Trophoblast cell (in vitro differentiated cells and primary cell): ENCODE data around the gene ATAT1. TPM values are rescaled to one million over a fixed set of nuclear protein-coding genes. Genes with fewer than 3 reads are reported as not detected.

ENCODE experiments used
- DNase-seq, 2 donors: peaks; one replicate each; pipeline ENCODE4 v3.0.0-alpha.2; 2016
- H2AFZ ChIP-seq: 2 replicates; pipeline ENCODE4 v1.6.1; 2013; ENCODE audit warnings: low read length, moderate library complexity, mild to moderate bottlenecking; ENCODE audit not compliant: insufficient read depth, poor library complexity
- H2AK5ac ChIP-seq: 2 replicates; pipeline ENCODE4 v1.6.1; 2013; ENCODE audit warnings: mild to moderate bottlenecking, low read length
- H2BK120ac ChIP-seq: 2 replicates; pipeline ENCODE4 v1.6.1; 2013; ENCODE audit warnings: low read length, mild to moderate bottlenecking, moderate library complexity; ENCODE audit not compliant: insufficient read depth, poor library complexity
- H2BK12ac ChIP-seq: 2 replicates; pipeline ENCODE4 v1.6.1; 2013; ENCODE audit warnings: mild to moderate bottlenecking, low read length, moderate library complexity
- H2BK5ac ChIP-seq: 2 replicates; pipeline ENCODE4 v1.6.1; 2013; ENCODE audit warnings: low read length, low read depth, moderate library complexity, mild to moderate bottlenecking; ENCODE audit not compliant: poor library complexity
- H3K14ac ChIP-seq: 2 replicates; pipeline ENCODE4 v1.6.1; 2013; ENCODE audit warnings: mild to moderate bottlenecking, low read length
- H3K18ac ChIP-seq: 2 replicates; pipeline ENCODE4 v1.6.1; 2013; ENCODE audit warnings: mild to moderate bottlenecking, low read length
- H3K23ac ChIP-seq: 2 replicates; pipeline ENCODE4 v1.6.1; 2013; ENCODE audit warnings: low read length
- H3K27ac ChIP-seq: 2 replicates; pipeline ENCODE4 v1.5.1; 2013; ENCODE audit warnings: low read depth, mild to moderate bottlenecking, inconsistent platforms, low read length, moderate library complexity
- H3K27me3 ChIP-seq: 2 replicates; pipeline ENCODE4 v1.6.1; 2013; ENCODE audit warnings: inconsistent platforms, mild to moderate bottlenecking, low read length, moderate library complexity; ENCODE audit not compliant: insufficient read depth
- H3K36me3 ChIP-seq, 2 experiments: 1 replicate in 1 of 2; 2 replicates in 1 of 2; pipeline ENCODE4 v1.6.1; 2013; ENCODE audit warnings: low read length in 2 of 2, mild to moderate bottlenecking in 2 of 2, moderate library complexity in 1 of 2; ENCODE audit not compliant: insufficient read depth in 2 of 2, control insufficient read depth in 1 of 2
- H3K4ac ChIP-seq: 2 replicates; pipeline ENCODE4 v1.6.1; 2013; ENCODE audit warnings: low read depth, mild to moderate bottlenecking, low read length, moderate library complexity
- H3K4me1 ChIP-seq, 2 experiments: 1 replicate in 1 of 2; 2 replicates in 1 of 2; pipeline ENCODE4 v1.6.1; 2013; ENCODE audit warnings: low read length in 2 of 2, mild to moderate bottlenecking in 2 of 2, moderate library complexity in 1 of 2; ENCODE audit not compliant: insufficient read depth in 2 of 2, control insufficient read depth in 1 of 2
- H3K4me2 ChIP-seq: 2 replicates; pipeline ENCODE4 v1.6.1; 2013; ENCODE audit warnings: inconsistent platforms, mild to moderate bottlenecking, low read length, moderate library complexity
- H3K4me3 ChIP-seq: 2 replicates; pipeline ENCODE4 v1.5.1; 2013; ENCODE audit warnings: mild to moderate bottlenecking, low read depth, low read length, inconsistent platforms
- H3K79me1 ChIP-seq: one replicate; pipeline ENCODE4 v1.6.1; 2013; ENCODE audit warnings: low read length
- H3K79me2 ChIP-seq: 2 replicates; pipeline ENCODE4 v1.6.1; 2013; ENCODE audit warnings: low read length, mild to moderate bottlenecking; ENCODE audit not compliant: control insufficient read depth, insufficient read depth, poor library complexity
- H3K9ac ChIP-seq: 2 replicates; pipeline ENCODE4 v1.6.1; 2013; ENCODE audit warnings: mild to moderate bottlenecking, low read length
- H3K9me3 ChIP-seq: 2 replicates; pipeline ENCODE4 v1.6.1; 2013; ENCODE audit warnings: low read depth, mild to moderate bottlenecking, control low read depth, inconsistent platforms, low read length; ENCODE audit not compliant: insufficient read depth
- H4K12ac ChIP-seq: 2 replicates; pipeline ENCODE4 v1.6.1; 2013; ENCODE audit warnings: low read depth, mild to moderate bottlenecking, low read length, moderate library complexity
- H4K8ac ChIP-seq: 2 replicates; pipeline ENCODE4 v1.6.1; 2013; ENCODE audit warnings: low read depth, mild to moderate bottlenecking, low read length, moderate library complexity
- H4K91ac ChIP-seq: one replicate; pipeline ENCODE4 v1.6.1; 2013; ENCODE audit warnings: low read depth, mild to moderate bottlenecking, low read length, moderate library complexity
- WGBS: extraction: QIAGEN DNeasy Blood & Tissue Kit; methylation state at CpG from one replicate; pipeline ENCODE4 v1.1.7; 2013; ENCODE audit warnings: missing lambda C conversion rate; ENCODE audit not compliant: insufficient read length, insufficient coverage; ENCODE audit errors: extremely low coverage; 5-methylcytosine and 5-hydroxymethylcytosine counted together
- polyA plus RNA-seq: library from polyadenylated mRNA; stranded (reverse); fragments of 200-250 nt; gene quantifications from 2 replicates; pipeline ENCODE4 v1.2.3, GENCODE V29; 2013

Gene ATAT1
- 25.4 and 28.5 TPM in 2 replicates for polyA plus RNA-seq

- Histone ChIP-seq H3K79me2 (peaks cover 5% of the 10 kb centered on the region), H4K91ac (peak within 1 kb of the TSS; percentile 90), H2AFZ (peak within 1 kb of the TSS; percentile 83), H2BK120ac (peak within 1 kb of the TSS; percentile 51), H3K4me3 (peak within 1 kb of the TSS; percentile 78), H3K27me3 (no peaks in the 10 kb centered on the region), H3K4me1 (peaks cover 6 to 11% of the 10 kb centered on the region in 2 experiments), H2BK12ac (no peak within 1 kb of the TSS), H3K27ac (peak within 1 kb of the TSS; percentile 58), H3K18ac (peak within 1 kb of the TSS; percentile 86), H3K79me1 (peaks cover 6% of the 10 kb centered on the region), H3K9ac (peak within 1 kb of the TSS; percentile 57), H3K4ac (peak within 1 kb of the TSS; percentile 65), H3K36me3 (peaks cover 48% of the 10 kb centered on the region in 2 experiments), H3K23ac (no peak within 1 kb of the TSS), H4K12ac (peak within 1 kb of the TSS; percentile 97), H2BK5ac (peak within 1 kb of the TSS; percentile 29), H3K14ac (peak within 1 kb of the TSS; percentile 94), H3K9me3 (no peaks in the 10 kb centered on the region), H2AK5ac (peak within 1 kb of the TSS; percentile 78), H3K4me2 (peak within 1 kb of the TSS; percentile 74), H4K8ac (peak within 1 kb of the TSS; percentile 95)
- no CpG with 5 or more reads among the region's 36 CpGs for WGBS
- DNase-seq, result peak; percentile 72 to 86
Measured at GRCh38 chr6:30626484-30627366, at the start of gene ATAT1. TSS of gene ATAT1 (plus strand) at chr6:30626874.

DNA sequence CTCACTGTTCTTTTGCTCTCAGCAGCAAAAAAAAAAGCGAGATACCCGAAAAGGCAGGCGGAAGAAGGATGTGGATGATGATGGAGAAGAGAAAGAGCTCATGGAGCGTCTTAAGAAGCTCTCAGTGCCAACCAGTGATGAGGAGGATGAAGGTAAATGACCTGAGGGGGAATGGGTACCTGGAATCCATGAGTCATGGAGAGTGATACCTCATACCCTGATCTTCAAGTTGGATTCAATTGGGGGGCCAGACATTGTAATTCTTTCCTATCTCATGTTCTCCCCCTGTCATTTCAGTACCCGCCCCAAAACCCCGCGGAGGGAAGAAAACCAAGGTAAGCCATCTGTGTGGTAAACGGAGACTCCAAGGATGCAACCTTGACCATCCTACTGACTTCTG, 48.6 kb upstream of the ATAT1 start:
- Histone ChIP-seq H2BK120ac (no peak overlapping the region), H3K4me1 (no peaks in the 10 kb centered on the region), H3K4ac (no peak overlapping the region), H3K79me1 (no peaks in the 10 kb centered on the region), H3K14ac (no peak overlapping the region), H3K23ac (no peak overlapping the region), H2BK12ac (no peak overlapping the region), H4K8ac (no peak overlapping the region), H3K27ac (no peak overlapping the region), H3K79me2 (no peaks in the 10 kb centered on the region), H3K27me3 (no peaks in the 10 kb centered on the region), H3K18ac (no peak overlapping the region), H2BK5ac (no peak overlapping the region), H3K36me3 (peaks cover 38 to 54% of the 10 kb centered on the region in 2 experiments), H3K4me3 (no peak overlapping the region), H3K4me2 (no peak overlapping the region), H4K12ac (no peak overlapping the region), H2AFZ (no peak overlapping the region), H4K91ac (no peak overlapping the region), H3K9me3 (no peaks in the 10 kb centered on the region), H3K9ac (no peak overlapping the region), H2AK5ac (no peak overlapping the region)
- DNase-seq, result no peak
- WGBS, result no CpG with 5 or more reads among the region's 8 CpGs

- H2AK5ac ChIP-seq, result no peak overlapping the region
- H3K36me3 ChIP-seq, result peaks cover 70 to 85% of the 10 kb centered on the region in 2 experiments
Measured at GRCh38 chr6:30583921-30584320, 42.8 kb upstream of the ATAT1 start.

DNA sequence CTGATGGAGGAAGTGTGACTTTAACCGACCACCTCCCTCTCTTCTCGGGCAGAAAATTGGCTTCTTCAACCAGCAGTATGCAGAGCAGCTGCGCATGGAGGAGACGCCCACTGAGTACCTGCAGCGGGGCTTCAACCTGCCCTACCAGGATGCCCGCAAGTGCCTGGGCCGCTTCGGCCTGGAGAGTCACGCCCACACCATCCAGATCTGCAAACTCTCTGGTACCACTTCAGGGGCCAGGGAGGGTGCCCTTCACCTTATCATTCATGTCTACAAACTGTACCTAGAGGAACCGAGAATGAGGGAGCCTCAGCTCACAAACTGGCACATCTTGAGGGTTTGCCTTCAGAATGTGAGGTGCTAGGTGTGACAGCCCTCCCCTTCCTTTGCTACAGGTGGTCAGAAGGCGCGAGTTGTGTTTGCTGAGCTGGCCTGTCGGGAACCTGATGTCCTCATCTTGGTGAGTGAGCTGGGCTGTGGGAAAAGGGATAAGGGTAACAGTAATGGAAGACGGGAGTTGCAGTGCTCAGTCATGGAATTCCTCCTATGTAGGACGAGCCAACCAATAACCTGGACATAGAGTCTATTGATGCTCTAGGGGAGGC, 36.8 kb upstream of the ATAT1 start:
- H4K8ac ChIP-seq, result no peak overlapping the region

More at GRCh38 chr6:30583921-30584320, 42.8 kb upstream of the ATAT1 start:
- Histone ChIP-seq H3K4me2 (no peak overlapping the region), H4K91ac (no peak overlapping the region), H4K12ac (no peak overlapping the region), H2BK12ac (no peak overlapping the region), H3K27ac (no peak overlapping the region), H3K9ac (no peak overlapping the region), H3K18ac (no peak overlapping the region), H2BK5ac (no peak overlapping the region), H3K23ac (no peak overlapping the region), H2AFZ (no peak overlapping the region), H3K27me3 (no peaks in the 10 kb centered on the region), H3K14ac (no peak overlapping the region), H3K4me1 (no peaks in the 10 kb centered on the region), H3K4ac (no peak overlapping the region), H3K9me3 (no peaks in the 10 kb centered on the region), H2BK120ac (no peak overlapping the region), H3K79me1 (no peaks in the 10 kb centered on the region), H3K79me2 (no peaks in the 10 kb centered on the region), H3K4me3 (no peak overlapping the region), H4K8ac (no peak overlapping the region)
- no peak for DNase-seq
- WGBS, result no CpG with 5 or more reads among the region's 5 CpGs

More for the DNA sequence above, 36.8 kb upstream of the ATAT1 start:
- Histone ChIP-seq H3K79me2 (peaks cover 1% of the 10 kb centered on the region), H4K91ac (no peak overlapping the region), H3K4ac (no peak overlapping the region), H2AK5ac (no peak overlapping the region), H3K4me1 (peaks cover 19% of the 10 kb centered on the region in 2 experiments), H3K9me3 (no peaks in the 10 kb centered on the region), H3K14ac (no peak overlapping the region), H2AFZ (no peak overlapping the region), H2BK12ac (no peak overlapping the region), H2BK120ac (peak overlapping the region; percentile 28), H3K4me3 (no peak overlapping the region), H4K12ac (no peak overlapping the region), H2BK5ac (no peak overlapping the region), H3K23ac (no peak overlapping the region), H3K27ac (peak overlapping the region; percentile 89), H3K36me3 (peaks cover 60 to 67% of the 10 kb centered on the region in 2 experiments), H3K4me2 (no peak overlapping the region), H3K9ac (no peak overlapping the region), H3K18ac (no peak overlapping the region), H3K79me1 (peaks cover 10% of the 10 kb centered on the region), H3K27me3 (no peaks in the 10 kb centered on the region)
- no CpG with 5 or more reads among the region's 15 CpGs for WGBS
- no peak for DNase-seq
